ENCODE measurements around the gene SNRPA. TPM values are rescaled to one million over a fixed set of nuclear protein-coding genes. Genes with fewer than 3 reads are reported as not detected.

SNRPA gene
- polyA plus RNA-seq, 1 of the 3 experiments (the other 2 are of a cell fraction): 121 TPM

GRCh38 chr19:40762754-40763470, 11.9 kb downstream of the SNRPA start:
- WGBS (ENCODE audit: low lambda C conversion rate): 96% methylated on average over 17 of the region's 17 CpGs
- TF ChIP-seq FOXJ3 (CRISPR knock-in tag; IDR thresholded peaks at IDR 0.05) (no peak), POLR2AphosphoS5 (IDR thresholded peaks at IDR 0.05; ENCODE audit: low read depth, low read length) (no peak), ZBTB33 (IDR thresholded peaks at IDR 0.05; ENCODE audit: borderline replicate concordance, low read depth) (no peak), FOSL2 (IDR thresholded peaks at IDR 0.05; ENCODE audit: borderline replicate concordance, low read depth) (no peak), NFIC (IDR thresholded peaks at IDR 0.05; ENCODE audit: borderline replicate concordance) (no peak), GATA2 (CRISPR knock-in tag; IDR thresholded peaks at IDR 0.05) (no peak), RCOR1 (IDR thresholded peaks at IDR 0.05; ENCODE audit: low read length) (no peak), USF2 (IDR thresholded peaks at IDR 0.05; ENCODE audit: borderline replicate concordance, low read depth, low read length) (no peak), CTCF (IDR thresholded peaks at IDR 0.05) (no peak), MXI1 (IDR thresholded peaks at IDR 0.05; ENCODE audit: low read depth, low read length) (no peak), TCF12 (IDR thresholded peaks at IDR 0.05) (no peak), YY1 (IDR thresholded peaks at IDR 0.05; ENCODE audit: low read depth) (no peak), FOXM1 (IDR thresholded peaks at IDR 0.05; ENCODE audit: low read depth) (no peak), EZH2phosphoT487 (IDR thresholded peaks at IDR 0.05; ENCODE audit: borderline replicate concordance, low read depth) (no peak), SMC3 (IDR thresholded peaks at IDR 0.05; ENCODE audit: low read depth, low read length) (no peak), MAX (IDR thresholded peaks at IDR 0.05; ENCODE audit: low read depth) (no peak), ELF1 (IDR thresholded peaks at IDR 0.05) (no peak), RXRA (IDR thresholded peaks at IDR 0.05; ENCODE audit: borderline replicate concordance, low read depth) (no peak)
- TF ChIP-seq, protein P1, sequence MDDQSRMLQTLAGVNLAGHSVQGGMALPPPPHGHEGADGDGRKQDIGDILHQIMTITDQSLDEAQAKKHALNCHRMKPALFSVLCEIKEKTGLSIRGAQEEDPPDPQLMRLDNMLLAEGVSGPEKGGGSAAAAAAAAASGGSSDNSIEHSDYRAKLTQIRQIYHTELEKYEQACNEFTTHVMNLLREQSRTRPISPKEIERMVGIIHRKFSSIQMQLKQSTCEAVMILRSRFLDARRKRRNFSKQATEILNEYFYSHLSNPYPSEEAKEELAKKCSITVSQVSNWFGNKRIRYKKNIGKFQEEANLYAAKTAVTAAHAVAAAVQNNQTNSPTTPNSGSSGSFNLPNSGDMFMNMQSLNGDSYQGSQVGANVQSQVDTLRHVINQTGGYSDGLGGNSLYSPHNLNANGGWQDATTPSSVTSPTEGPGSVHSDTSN (IDR thresholded peaks at IDR 0.05): no peak
- peaks cover 23% of the 10 kb centered on the region; the same call in 1 of the 2 replicates for H3K79me2 ChIP-seq (ENCODE audit: insufficient read depth)
- H2AFZ ChIP-seq (ENCODE audit: low read depth): no peak overlapping the region
- H3K9ac ChIP-seq: no peak overlapping the region
- ChIA-PET CTCF (no interaction called here), POLR2A (no interaction called here)
- H3K27me3 ChIP-seq (ENCODE audit: insufficient read depth): no peaks in the 10 kb centered on the region
- H3K4me1 ChIP-seq (ENCODE audit: control insufficient read depth in 1 of 2, insufficient read depth in 2 of 2, low read depth in 1 of 2, low read length in 1 of 2): no peaks in the 10 kb centered on the region
- no peak overlapping the region for H3K4me3 ChIP-seq (ENCODE audit: low read depth in 2 of 2, low read length in 1 of 2)
- no peak for DNase-seq
- H3K27ac ChIP-seq (ENCODE audit: low read depth in 2 of 2, low read length in 1 of 2): no peak overlapping the region
- no peaks in the 10 kb centered on the region for H3K9me3 ChIP-seq
- peaks cover 36 to 64% of the 10 kb centered on the region in 2 experiments for H3K36me3 ChIP-seq (replicated peaks in 1 of 2; ENCODE audit: control insufficient read depth in 1 of 2, insufficient read depth in 2 of 2, low read length in 1 of 2)
- peaks cover 7% of the 10 kb centered on the region for H3F3A ChIP-seq (replicated peaks; ENCODE audit: insufficient read depth)
- no peak overlapping the region for H3K4me2 ChIP-seq
- H4K20me1 ChIP-seq (ENCODE audit: insufficient read depth): 0 out of 2 replicates have a peak, but pooled peaks cover 5% of the 10 kb centered on the region
- no peaks in the 10 kb centered on the region for H3K9me2 ChIP-seq
